OCI-LY7 (cell line): ENCODE results near the gene TGFBI. TPM values are rescaled to one million over a fixed set of nuclear protein-coding genes. Genes with fewer than 3 reads are reported as not detected.

Source experiments
- BruUV-seq: library from RNA; stranded (reverse); fragments of 400-500 nt; replicated peaks from 2 replicates; lab custom pipeline; 2021; lab: Mats Ljungman, UMichigan
- CTCF ChIA-PET: fragments of 300-600 bp; sonication (Branson Sonifier 250); formaldehyde crosslinking; loops from one replicate; lab custom pipeline; 2022; ENCODE audit warnings: antibody characterized with exemption; ENCODE audit not compliant: unreplicated experiment; lab: Charles Lee
- POLR2A ChIA-PET: fragments of 300-600 bp; sonication (Branson Sonifier 250); formaldehyde crosslinking; loops from one replicate; lab custom pipeline; 2022; ENCODE audit warnings: antibody characterized with exemption; lab: Charles Lee
- DNase-seq: peaks from one replicate; pipeline ENCODE4 v3.0.0-alpha.2; 2015; ENCODE audit warnings: low spot score
- H2AFZ ChIP-seq: fragments of 200-600 bp; sonication (generic), shearing (Covaris generic); 2 replicates; pipeline ENCODE4 v1.6.1; 2014; ENCODE audit warnings: mild to moderate bottlenecking, antibody characterized with exemption, low read length, moderate library complexity
- H3K27ac ChIP-seq: fragments of 200-600 bp; sonication (generic); 2 replicates; pipeline ENCODE4 v1.5.1; 2014; ENCODE audit warnings: mixed run types, low read depth, mild to moderate bottlenecking, moderate library complexity, low read length, inconsistent platforms; ENCODE audit not compliant: poor library complexity, severe bottlenecking
- H3K36me3 ChIP-seq: fragments of 200-600 bp; sonication (generic); 2 replicates; pipeline ENCODE4 v1.6.1; 2014; ENCODE audit warnings: mild to moderate bottlenecking, antibody characterized with exemption, low read length, moderate library complexity, mixed read lengths; ENCODE audit not compliant: insufficient read depth
- H3K4me1 ChIP-seq: fragments of 200-600 bp; sonication (generic); 2 replicates; pipeline ENCODE4 v1.5.1; 2014; ENCODE audit warnings: mild to moderate bottlenecking, low read length; ENCODE audit not compliant: insufficient read depth, poor library complexity, severe bottlenecking
- H3K4me2 ChIP-seq: fragments of 200-600 bp; sonication (generic); 2 replicates; pipeline ENCODE4 v1.6.1; 2014; ENCODE audit warnings: mild to moderate bottlenecking, low read length
- H3K4me3 ChIP-seq: fragments of 200-600 bp; sonication (generic); 2 replicates; pipeline ENCODE4 v1.5.1; 2014; ENCODE audit warnings: mild to moderate bottlenecking, low read depth, low read length; ENCODE audit not compliant: poor library complexity, severe bottlenecking
- H3K79me2 ChIP-seq: fragments of 200-600 bp; sonication (generic); 2 replicates; pipeline ENCODE4 v1.6.1; 2016; ENCODE audit warnings: low read depth, mild to moderate bottlenecking, low read length, moderate library complexity, mixed read lengths; ENCODE audit not compliant: insufficient read depth
- H3K9me2 ChIP-seq: fragments of 200-600 bp; sonication (generic); 2 replicates; pipeline ENCODE4 v1.6.1; 2016; ENCODE audit warnings: mild to moderate bottlenecking, low read length, mixed read lengths; ENCODE audit not compliant: insufficient read depth
- H3K9me3 ChIP-seq: fragments of 200-600 bp; sonication (generic); 2 replicates; pipeline ENCODE4 v1.6.1; 2014; ENCODE audit warnings: mild to moderate bottlenecking, mixed run types, low read length, mixed read lengths
- H4K20me1 ChIP-seq: fragments of 200-600 bp; sonication (generic); 2 replicates; pipeline ENCODE4 v1.6.1; 2014; ENCODE audit warnings: mild to moderate bottlenecking, antibody characterized with exemption, low read length, moderate library complexity, mixed read lengths; ENCODE audit not compliant: insufficient read depth
- EZH2phosphoT487 ChIP-seq: fragments of 200-600 bp; sonication (generic); IDR thresholded peaks from 2 replicates; pipeline ENCODE4 v1.6.1; 2018; ENCODE audit warnings: low read depth, borderline replicate concordance, mild to moderate bottlenecking, mixed run types, antibody characterized with exemption, low read length, moderate library complexity, mixed read lengths
- intact Hi-C: fragments of 100-400 bp; cut with micrococcal nuclease; formaldehyde crosslinking; loops from one replicate; pipeline ENCODE4 v1.10.0; 2022; ENCODE audit not compliant: unreplicated experiment
- total RNA-seq, 2 experiments: library from RNA; depleted of rRNA in 1 of 2; stranded (reverse); fragments of >200 nt in 1 of 2; shearing (Covaris generic) in 1 of 2; gene quantifications; 2 replicates each; pipeline ENCODE4 v1.2.3, GENCODE V29; 2014 to 2022
- TF ChIP-seq, protein P1 (sequence below): fragments of 200-600 bp; sonication (generic); conservative IDR thresholded peaks from 2 replicates; pipeline ENCODE4 v1.5.1; 2014; ENCODE audit warnings: mild to moderate bottlenecking, antibody characterized with exemption, low read length, moderate library complexity, mixed read lengths

TGFBI gene
- total RNA-seq, 2 experiments from 2014 or later: not detected

DNA sequence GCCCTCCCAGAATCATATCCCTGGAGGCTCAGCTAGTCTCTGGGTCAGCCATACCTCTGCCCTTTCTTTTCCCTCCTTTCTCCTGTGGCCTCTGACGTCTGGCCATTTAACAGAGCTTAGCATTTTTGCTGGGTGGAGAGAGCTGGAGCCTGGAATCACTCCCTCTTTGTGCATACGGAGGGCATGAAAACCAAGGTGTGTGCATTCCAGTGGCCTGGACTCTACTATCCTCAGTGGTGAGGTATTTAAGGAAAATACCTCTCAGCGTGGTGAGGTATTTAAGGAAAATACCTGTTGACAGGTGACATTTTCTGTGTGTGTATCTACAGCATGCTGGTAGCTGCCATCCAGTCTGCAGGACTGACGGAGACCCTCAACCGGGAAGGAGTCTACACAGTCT, 27.5 kb downstream of the TGFBI start:
- Histone ChIP-seq H4K20me1 (no peaks in the 10 kb centered on the region), H3K36me3 (no peaks in the 10 kb centered on the region), H3K9me2 (no peaks in the 10 kb centered on the region), H3K79me2 (no peaks in the 10 kb centered on the region), H3K4me3 (no peak overlapping the region), H2AFZ (no peak overlapping the region), H3K4me2 (no peak overlapping the region), H3K27ac (no peak overlapping the region), H3K4me1 (no peaks in the 10 kb centered on the region), H3K9me3 (no peaks in the 10 kb centered on the region)
- ChIA-PET POLR2A (interaction anchor here (0.6 kb wide), 2 partner anchors 8 to 78 kb away, joined by 3 read pairs; no protein-coding TSS in a partner anchor), CTCF (no interaction called here)
- intact Hi-C loops: no loop called here
- DNase-seq: no peak
- BruUV-seq: no TSS peak
- no peak for TF ChIP-seq EZH2phosphoT487
- TF ChIP-seq, protein P1, sequence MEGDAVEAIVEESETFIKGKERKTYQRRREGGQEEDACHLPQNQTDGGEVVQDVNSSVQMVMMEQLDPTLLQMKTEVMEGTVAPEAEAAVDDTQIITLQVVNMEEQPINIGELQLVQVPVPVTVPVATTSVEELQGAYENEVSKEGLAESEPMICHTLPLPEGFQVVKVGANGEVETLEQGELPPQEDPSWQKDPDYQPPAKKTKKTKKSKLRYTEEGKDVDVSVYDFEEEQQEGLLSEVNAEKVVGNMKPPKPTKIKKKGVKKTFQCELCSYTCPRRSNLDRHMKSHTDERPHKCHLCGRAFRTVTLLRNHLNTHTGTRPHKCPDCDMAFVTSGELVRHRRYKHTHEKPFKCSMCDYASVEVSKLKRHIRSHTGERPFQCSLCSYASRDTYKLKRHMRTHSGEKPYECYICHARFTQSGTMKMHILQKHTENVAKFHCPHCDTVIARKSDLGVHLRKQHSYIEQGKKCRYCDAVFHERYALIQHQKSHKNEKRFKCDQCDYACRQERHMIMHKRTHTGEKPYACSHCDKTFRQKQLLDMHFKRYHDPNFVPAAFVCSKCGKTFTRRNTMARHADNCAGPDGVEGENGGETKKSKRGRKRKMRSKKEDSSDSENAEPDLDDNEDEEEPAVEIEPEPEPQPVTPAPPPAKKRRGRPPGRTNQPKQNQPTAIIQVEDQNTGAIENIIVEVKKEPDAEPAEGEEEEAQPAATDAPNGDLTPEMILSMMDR: no peak

DNA sequence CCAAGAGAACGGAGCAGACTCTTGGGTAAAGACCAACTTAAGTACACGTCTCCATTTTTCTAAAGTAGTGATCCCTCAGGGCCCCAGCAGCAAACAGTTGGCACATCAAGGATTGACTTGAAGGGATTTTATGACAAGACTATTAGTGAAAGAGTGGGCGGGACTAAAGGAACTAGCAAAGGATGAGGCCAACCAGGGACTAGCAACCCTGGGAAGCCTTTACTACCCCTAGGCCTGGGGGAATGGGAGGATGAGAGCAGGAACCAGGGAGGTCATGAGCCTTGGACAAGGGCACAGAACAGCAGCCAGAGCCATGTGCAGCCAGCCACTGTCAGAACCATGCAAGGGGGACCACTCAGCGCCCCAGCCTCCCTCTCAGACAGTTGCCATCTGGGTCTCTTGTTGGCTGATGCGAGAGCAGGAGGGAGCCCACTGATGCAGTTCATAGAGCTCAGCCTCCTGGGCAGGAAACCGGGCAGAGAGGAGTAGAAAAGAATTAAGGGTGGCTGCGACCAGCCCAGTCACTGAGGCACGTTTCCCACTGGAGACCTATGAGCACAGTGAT, 28.1 kb downstream of the TGFBI start:
- DNase-seq: no peak
- BruUV-seq: no TSS peak
- POLR2A ChIA-PET: interaction anchor here (0.5 kb wide), 1 partner anchor 165 kb away, joined by 3 read pairs; no protein-coding TSS in a partner anchor
- H3K27ac ChIP-seq: no peak overlapping the region
- no peak overlapping the region for H3K4me3 ChIP-seq
- intact Hi-C loops: no loop called here
- no peaks in the 10 kb centered on the region for H3K79me2 ChIP-seq
- no peak overlapping the region for H3K4me2 ChIP-seq
- no peaks in the 10 kb centered on the region for H3K9me2 ChIP-seq
- H2AFZ ChIP-seq: no peak overlapping the region
- no peaks in the 10 kb centered on the region for H3K36me3 ChIP-seq
- H4K20me1 ChIP-seq: no peaks in the 10 kb centered on the region
- H3K9me3 ChIP-seq: no peaks in the 10 kb centered on the region
- TF ChIP-seq, protein P1: no peak
- no peak for TF ChIP-seq EZH2phosphoT487
- no peaks in the 10 kb centered on the region for H3K4me1 ChIP-seq
- CTCF ChIA-PET: no interaction called here

DNA sequence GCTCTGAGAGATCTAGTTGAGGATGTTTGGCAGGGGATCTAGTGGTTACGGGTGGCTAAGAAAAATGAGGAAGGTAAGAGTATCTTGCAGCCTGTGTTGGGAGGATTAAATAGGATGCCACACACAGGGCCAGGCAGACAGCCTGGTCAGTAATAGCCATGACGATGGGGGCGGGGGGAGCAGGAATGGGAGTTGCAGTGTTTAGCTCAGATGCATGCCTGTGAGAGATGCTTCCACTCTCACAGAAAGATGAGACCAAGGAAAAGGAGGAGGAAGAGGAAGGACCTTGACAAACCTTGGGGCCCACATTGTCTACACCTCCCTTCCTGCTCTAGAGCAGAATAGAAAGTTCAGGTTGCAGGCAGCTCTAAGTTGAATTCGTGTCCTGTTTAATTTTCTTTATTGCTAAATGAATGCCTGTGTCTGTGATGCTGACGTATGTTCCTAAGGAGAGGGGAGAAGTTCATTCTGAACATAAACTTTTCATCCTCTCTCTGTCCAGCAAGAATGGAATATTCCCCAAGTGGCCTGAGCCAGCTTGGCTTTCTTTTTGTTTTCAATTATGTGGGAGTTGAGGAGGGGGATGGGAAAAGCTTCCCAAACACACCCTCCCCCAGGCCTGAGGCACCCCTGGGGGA, 28.7 kb downstream of the TGFBI start:
- POLR2A ChIA-PET: interaction anchor here (0.5 kb wide), 1 partner anchor 166 kb away, joined by 3 read pairs; no protein-coding TSS in a partner anchor
- BruUV-seq: no TSS peak
- no peak overlapping the region for H3K4me2 ChIP-seq

More for the DNA sequence above, 28.7 kb downstream of the TGFBI start:
- Histone ChIP-seq H3K4me1 (peaks cover 5% of the 10 kb centered on the region), H3K36me3 (no peaks in the 10 kb centered on the region), H3K9me2 (no peaks in the 10 kb centered on the region), H3K27ac (no peak overlapping the region), H2AFZ (no peak overlapping the region), H3K4me3 (no peak overlapping the region), H4K20me1 (no peaks in the 10 kb centered on the region), H3K79me2 (no peaks in the 10 kb centered on the region), H3K9me3 (no peaks in the 10 kb centered on the region)
- TF ChIP-seq, protein P1: no peak
- TF ChIP-seq EZH2phosphoT487: no peak
- no peak for DNase-seq
- intact Hi-C loops: no loop called here
- CTCF ChIA-PET: interaction anchor here (1.0 kb wide), 1 partner anchor 15 kb away, joined by 3 read pairs; no protein-coding TSS in a partner anchor
